A549 treated with CORT108297 at 1 μM for 4 hours (cell line): ENCODE data around the gene ZNF548. TPM values are rescaled to one million over a fixed set of nuclear protein-coding genes. Genes with fewer than 3 reads are reported as not detected.

ENCODE experiments used
- total RNA-seq: library from RNA; stranded (reverse); fragments of 200-300 nt; extraction: Qiagen RNA extraction; gene quantifications from 5 replicates; pipeline ENCODE4 v1.2.3, GENCODE V29; 2022

ZNF548 gene
- 3.5 to 4.4 TPM (median 4.1 TPM) in 5 replicates for total RNA-seq

DNA sequence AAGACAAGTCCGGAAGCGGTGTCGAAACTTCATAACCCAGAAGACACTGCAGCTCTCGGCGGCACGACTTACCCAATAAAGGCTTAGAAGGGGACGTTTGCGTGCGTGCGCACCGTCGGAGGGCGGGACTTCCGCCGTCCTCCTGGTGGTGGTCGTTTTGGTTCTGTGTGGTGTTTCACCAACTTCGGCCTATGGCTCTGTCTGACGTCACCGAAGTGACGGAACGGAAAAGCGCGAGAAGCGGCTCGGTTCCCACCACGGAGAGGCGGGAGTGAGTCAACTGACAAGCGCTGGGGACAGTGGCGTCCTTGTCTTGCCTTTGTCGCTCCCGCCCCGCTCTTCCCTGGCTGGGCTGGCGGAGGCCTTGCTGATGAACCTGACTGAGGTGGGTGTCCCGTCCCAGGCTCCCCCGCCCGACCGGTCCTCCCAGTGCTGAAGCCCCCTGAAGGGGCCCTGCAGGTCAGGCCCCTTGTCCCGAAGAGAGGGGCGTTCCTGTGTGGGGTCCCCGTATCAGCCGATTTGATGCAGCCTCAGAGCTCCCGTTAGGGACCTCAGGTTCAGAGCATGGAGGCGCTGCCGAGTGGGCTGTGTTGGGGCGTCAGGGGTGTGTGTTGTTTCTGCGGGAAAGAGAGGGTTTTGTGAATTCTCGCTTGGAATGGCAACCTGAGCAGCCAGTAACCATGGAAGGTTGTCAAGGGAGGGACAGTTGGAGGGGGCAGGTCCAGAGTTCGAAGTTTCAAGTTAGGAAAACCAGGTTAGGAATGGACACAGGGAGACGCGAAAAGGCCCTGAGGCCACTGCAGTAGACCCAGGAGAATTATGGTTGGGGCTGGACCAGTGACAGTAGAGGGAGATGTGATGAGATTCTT lies at the start of gene ZNF548:
Gene ZNF548 (plus strand): TSS at position 125 of the 869 bp plus-strand sequence. CDS start 246 bp downstream, at position 371.

GRCh38 chr19:57350877-57351805 lies 38.5 kb upstream of the ZNF548 start, which contains the start of gene ZNF304:
ZNF304 (plus strand) TSS chr19:57351271; CDS start chr19:57351665, 394 bp downstream.

GRCh38 chr19:57362997-57363687 lies 26.5 kb upstream of the ZNF548 start, which contains the start of the genes TRAPPC2B and ZNF547:
TRAPPC2B (plus strand) TSS chr19:57363551; CDS start chr19:57364834, 1,283 bp downstream.
ZNF547 (plus strand) TSS chr19:57363551; CDS start chr19:57368556, 5,005 bp downstream.

GRCh38 chr19:57410877-57411671 lies 21.4 kb downstream of the ZNF548 start, which contains the start of gene ZNF17:
ZNF17 (plus strand) TSS chr19:57411161; CDS start chr19:57413616, 2,455 bp downstream.

GRCh38 chr19:57435062-57435978 lies 45.7 kb downstream of the ZNF548 start, which contains the start of gene ZNF749:
ZNF749 (plus strand) TSS chr19:57435325; CDS start chr19:57435579, 254 bp downstream.

Other genes starting within 250 kb of the ZNF548 start
- gene ZIM3, start 244.7 kb upstream of the ZNF548 start, total RNA-seq, result not detected in 5 replicates
- gene DUXA, start 222.4 kb upstream of the ZNF548 start, total RNA-seq, result not detected in 5 replicates
- gene ZNF264, start 198.4 kb upstream of the ZNF548 start, total RNA-seq, result 5.5 to 9.3 TPM (median 9.0 TPM) in 5 replicates
- gene AURKC, start 158.8 kb upstream of the ZNF548 start, total RNA-seq, result 0.20 to 0.54 TPM (median 0.37 TPM) in 4 of 5 replicates, not detected in the other
- gene ZNF805, start 149.2 kb upstream of the ZNF548 start, total RNA-seq, result 1.3 to 2.3 TPM (median 1.7 TPM) in 5 replicates
- gene ZNF460, start 109.4 kb upstream of the ZNF548 start, total RNA-seq, result 0.79 to 1.3 TPM (median 1.1 TPM) in 5 replicates
- 1.0 to 1.7 TPM (median 1.3 TPM) in 5 replicates for gene ZNF543, start 69.4 kb upstream of the ZNF548 start, total RNA-seq
- 1.9 to 2.4 TPM (median 2.1 TPM) in 5 replicates for gene ZNF304, start 38.6 kb upstream of the ZNF548 start, total RNA-seq
- 14.9 to 16.4 TPM (median 15.4 TPM) in 5 replicates for gene TRAPPC2B, start 26.3 kb upstream of the ZNF548 start, total RNA-seq
- gene ZNF547, start 26.3 kb upstream of the ZNF548 start, total RNA-seq, result 1.1 to 1.9 TPM (median 1.6 TPM) in 5 replicates
- gene ZNF17, start 21.3 kb downstream of the ZNF548 start, total RNA-seq, result 3.9 to 6.7 TPM (median 5.0 TPM) in 5 replicates
- gene ZNF749, start 45.5 kb downstream of the ZNF548 start, total RNA-seq, result 13.7 to 16.8 TPM (median 16.0 TPM) in 5 replicates
- 0.05 to 0.07 TPM (median 0.07 TPM) in 4 of 5 replicates, not detected in the other for gene VN1R1, start 67.3 kb downstream of the ZNF548 start, total RNA-seq
- gene ZNF772, start 87.7 kb downstream of the ZNF548 start, total RNA-seq, result 0.90 to 1.7 TPM (median 1.4 TPM) in 5 replicates
- gene ZNF419, start 97.9 kb downstream of the ZNF548 start, total RNA-seq, result 5.6 to 8.0 TPM (median 6.6 TPM) in 5 replicates
- gene ZNF773, start 110.1 kb downstream of the ZNF548 start, total RNA-seq, result 3.9 to 6.3 TPM (median 4.6 TPM) in 5 replicates
- gene ZNF549, start 137.5 kb downstream of the ZNF548 start, total RNA-seq, result 1.5 to 1.9 TPM (median 1.7 TPM) in 5 replicates
- 2.8 to 4.1 TPM (median 3.8 TPM) in 5 replicates for gene ZNF550, start 170.0 kb downstream of the ZNF548 start, total RNA-seq
- gene ZNF416, start 189.1 kb downstream of the ZNF548 start, total RNA-seq, result 3.5 to 4.3 TPM (median 4.3 TPM) in 5 replicates
- gene ZIK1, start 194.3 kb downstream of the ZNF548 start, total RNA-seq, result not detected in 5 replicates
- gene ZNF530, start 210.0 kb downstream of the ZNF548 start, total RNA-seq, result 4.3 to 5.7 TPM (median 4.9 TPM) in 5 replicates
- 6.9 to 10.2 TPM (median 8.7 TPM) in 5 replicates for gene ZNF134, start 224.4 kb downstream of the ZNF548 start, total RNA-seq
- gene ZNF211, start 243.3 kb downstream of the ZNF548 start, total RNA-seq, result 5.4 to 6.8 TPM (median 5.9 TPM) in 5 replicates